NB4 (cell line): ENCODE data around the gene CRIM1.

Source experiments
- POLR2A ChIP-seq: IDR thresholded peaks from 2 replicates; pipeline ENCODE4 v1.6.1; 2011; ENCODE audit warnings: mild to moderate bottlenecking; ENCODE audit not compliant: insufficient read length; ENCODE audit errors: extremely low read depth
- TF ChIP-seq, protein P1 (sequence below): IDR thresholded peaks from one replicate; pipeline ENCODE4 v1.5.1; 2012; ENCODE audit warnings: low read depth, low read length
- TF ChIP-seq, protein P2 (sequence below): IDR thresholded peaks from 2 replicates; pipeline ENCODE4 v1.6.1; 2011; ENCODE audit warnings: low read depth, low read length

DNA sequence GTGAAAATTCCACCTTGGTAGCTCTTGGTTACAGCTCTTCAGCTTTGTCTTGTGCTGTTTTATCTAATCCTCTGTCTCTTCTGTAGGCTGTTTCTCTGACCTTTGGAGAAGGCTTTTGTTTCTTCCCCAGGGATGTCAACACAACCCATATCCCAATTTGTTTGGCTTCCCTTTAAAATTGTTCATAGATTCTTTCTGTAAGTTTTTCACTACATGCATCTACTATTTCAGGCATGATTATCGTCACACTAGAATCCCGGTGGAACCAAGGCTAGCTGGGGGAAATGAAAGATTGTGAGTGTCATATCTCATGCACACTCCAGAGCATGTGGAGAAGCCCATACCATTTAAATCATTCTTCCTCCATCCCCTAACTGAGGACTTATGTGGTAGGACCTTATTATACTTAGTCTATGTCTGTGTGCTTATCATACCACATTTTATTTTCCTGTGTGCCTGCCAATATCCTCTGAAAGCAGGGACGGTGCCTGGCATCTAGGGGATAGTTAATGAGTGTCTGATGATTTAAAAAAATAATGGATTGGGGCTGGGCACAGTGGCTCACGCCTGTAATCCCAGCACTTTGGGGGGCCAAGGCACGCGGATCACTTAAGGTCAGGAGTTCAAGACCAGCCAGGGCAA, 59.9 kb downstream of the CRIM1 start:
- no peak for TF ChIP-seq POLR2A
- TF ChIP-seq, protein P1, sequence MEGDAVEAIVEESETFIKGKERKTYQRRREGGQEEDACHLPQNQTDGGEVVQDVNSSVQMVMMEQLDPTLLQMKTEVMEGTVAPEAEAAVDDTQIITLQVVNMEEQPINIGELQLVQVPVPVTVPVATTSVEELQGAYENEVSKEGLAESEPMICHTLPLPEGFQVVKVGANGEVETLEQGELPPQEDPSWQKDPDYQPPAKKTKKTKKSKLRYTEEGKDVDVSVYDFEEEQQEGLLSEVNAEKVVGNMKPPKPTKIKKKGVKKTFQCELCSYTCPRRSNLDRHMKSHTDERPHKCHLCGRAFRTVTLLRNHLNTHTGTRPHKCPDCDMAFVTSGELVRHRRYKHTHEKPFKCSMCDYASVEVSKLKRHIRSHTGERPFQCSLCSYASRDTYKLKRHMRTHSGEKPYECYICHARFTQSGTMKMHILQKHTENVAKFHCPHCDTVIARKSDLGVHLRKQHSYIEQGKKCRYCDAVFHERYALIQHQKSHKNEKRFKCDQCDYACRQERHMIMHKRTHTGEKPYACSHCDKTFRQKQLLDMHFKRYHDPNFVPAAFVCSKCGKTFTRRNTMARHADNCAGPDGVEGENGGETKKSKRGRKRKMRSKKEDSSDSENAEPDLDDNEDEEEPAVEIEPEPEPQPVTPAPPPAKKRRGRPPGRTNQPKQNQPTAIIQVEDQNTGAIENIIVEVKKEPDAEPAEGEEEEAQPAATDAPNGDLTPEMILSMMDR: no peak
- TF ChIP-seq, protein P2, sequence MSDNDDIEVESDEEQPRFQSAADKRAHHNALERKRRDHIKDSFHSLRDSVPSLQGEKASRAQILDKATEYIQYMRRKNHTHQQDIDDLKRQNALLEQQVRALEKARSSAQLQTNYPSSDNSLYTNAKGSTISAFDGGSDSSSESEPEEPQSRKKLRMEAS: no peak
